OCI-LY3 (cell line): ENCODE results near the gene FAM53B.

Source experiments
- CTCF ChIP-seq: fragments of 200-600, 300-600 bp; sonication (generic); IDR thresholded peaks from 2 replicates; pipeline ENCODE4 v1.5.1; 2014; ENCODE audit warnings: antibody characterized with exemption, low read length, low read depth
- EZH2phosphoT487 ChIP-seq: fragments of 200-600 bp; shearing (Covaris generic); IDR thresholded peaks from 2 replicates; pipeline ENCODE4 v1.6.1; 2018; ENCODE audit warnings: antibody characterized with exemption, mixed run types, low read depth

GRCh38 chr10:124748953-124749645 is 4.9 kb upstream of the FAM53B start:
- TF ChIP-seq CTCF: no peak
- TF ChIP-seq EZH2phosphoT487: no peak
